GM19467 (cell line): ENCODE results near the gene PTPRN2.
"Not testable (repeated sequence)": the region's sequence is repeated elsewhere in the genome, so short reads cannot be mapped to it uniquely, and the experiment has no call there.

Source experiments
- ATAC-seq: cut with Tn5 transposase; IDR thresholded peaks from one replicate; pipeline ENCODE4 v1.9.1; 2021; ENCODE audit warnings: mild to moderate bottlenecking, moderate library complexity; ENCODE audit not compliant: unreplicated experiment

The PTPRN2 gene

DNA sequence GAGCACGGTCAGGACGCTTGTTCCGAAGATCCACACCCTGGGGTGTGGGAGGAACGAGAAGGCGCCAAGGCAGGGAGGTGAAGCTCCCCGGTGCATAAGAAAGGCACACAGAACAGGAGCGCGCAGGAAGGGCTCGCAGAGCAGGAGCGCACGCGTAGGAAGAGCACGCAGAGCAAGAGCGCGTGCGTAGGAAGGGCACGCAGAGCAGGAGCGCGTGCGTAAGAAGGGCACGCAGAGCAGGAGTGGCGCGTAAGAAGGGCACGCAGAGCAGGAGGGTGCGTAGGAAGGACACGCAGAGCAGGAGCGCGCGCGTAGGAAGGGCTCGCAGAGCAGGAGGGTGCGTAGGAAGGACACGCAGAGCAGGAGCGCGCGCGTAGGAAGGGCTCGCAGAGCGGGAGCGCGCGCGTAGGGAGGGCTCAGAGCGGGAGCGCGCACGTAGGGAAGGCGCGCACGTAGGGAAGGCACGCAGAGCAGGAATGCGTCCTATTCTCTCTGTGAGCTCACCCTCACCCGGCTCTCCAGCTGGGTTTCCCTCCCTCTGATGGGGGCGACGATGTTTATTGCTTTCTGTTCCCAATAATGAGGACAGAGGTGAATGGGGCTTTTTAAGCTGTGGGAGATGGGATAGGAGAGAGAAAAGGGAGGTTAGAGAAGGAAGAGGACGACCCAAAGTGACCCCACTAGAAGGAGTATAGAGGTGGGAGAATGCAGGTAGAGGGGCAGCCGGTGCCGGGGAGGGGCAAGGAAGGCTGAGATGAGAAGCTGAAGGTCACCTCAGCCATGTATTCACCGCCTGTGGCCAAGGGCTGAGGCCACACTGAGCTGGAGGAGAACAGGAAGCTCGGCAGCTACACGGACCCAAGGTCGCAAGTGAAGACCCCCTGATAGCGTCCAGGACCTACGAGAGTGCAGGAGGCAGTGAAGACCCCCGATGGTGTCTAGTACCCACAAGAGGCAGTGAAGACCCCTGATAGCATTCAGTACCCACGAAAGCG is 423.2 kb downstream of the PTPRN2 start:
- no peak for ATAC-seq

DNA sequence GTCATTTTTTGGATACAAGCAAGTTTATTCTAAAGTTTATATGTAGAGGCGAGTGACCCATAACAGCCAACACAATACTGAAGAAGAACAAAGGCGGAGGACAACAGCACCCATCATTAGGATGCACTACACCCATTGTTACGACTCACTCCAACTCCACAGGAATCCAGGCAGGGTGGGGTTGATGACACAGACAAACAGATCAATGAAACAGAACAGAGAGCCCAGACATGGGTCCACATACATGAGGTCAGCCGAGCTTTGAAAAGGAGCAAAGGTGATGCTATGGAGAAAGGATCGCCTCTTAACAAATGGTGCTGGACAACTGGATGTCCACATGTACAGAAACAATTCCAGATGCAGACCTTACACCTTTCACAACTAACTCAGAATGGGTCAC is 426.4 kb downstream of the PTPRN2 start:
- ATAC-seq: no peak

DNA sequence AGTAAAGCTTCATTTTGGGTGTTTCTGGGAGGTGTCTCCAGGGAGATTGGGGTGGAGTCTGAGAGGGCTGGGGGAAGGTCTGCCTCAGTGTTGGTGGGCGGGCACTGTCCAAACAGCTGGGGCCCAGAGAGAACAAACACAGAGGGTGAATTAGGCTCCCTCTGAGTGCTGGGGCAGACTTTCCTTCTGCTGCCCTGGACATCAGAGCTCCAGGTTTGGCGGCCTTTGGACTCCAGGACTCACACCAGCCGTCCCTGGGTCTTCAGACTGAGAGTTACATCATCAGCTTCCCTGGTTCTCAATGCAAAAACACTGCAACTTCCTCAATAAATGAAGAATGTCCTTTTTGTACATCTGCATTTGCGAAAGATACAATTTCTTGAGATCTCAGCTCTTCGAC is 427.4 kb downstream of the PTPRN2 start:
- no peak for ATAC-seq

DNA sequence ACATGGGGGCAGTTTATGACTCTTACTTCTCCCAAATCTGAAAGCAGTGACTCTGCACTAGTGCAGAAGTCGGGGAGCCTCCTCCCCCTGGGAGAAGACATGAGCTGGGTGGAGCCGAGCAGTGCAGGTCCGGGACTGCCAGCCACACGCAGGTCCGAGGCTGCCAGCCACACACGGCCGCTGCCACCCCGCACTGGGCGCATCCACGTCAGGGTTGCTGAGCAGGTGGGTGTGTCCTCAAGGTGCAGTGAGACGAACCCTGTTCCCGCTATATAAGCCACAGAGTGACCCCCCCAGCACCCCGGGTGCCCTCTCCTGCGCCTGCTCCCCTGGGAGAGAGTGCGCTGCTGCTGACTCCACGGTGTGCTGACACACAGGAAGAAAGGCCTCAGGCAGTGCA is 430.2 kb downstream of the PTPRN2 start:
- no peak for ATAC-seq

DNA sequence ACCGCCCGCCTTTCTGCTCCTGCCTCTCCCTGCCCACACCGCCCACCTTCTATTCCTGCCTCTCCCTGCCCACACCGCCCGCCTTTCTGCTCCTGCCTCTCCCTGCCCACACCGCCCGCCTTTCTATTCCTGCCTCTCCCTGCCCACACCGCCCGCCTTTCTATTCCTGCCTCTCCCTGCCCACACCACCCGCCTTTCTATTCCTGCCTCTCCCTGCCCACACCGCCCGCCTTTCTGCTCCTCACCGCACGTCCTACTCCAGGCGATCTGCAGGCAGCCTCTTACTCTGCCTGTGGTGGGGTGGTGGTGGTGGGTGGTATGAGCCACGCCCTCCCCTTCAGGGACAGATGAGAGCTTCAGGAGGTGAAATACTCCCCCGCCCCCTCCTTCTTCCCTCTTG is 436.4 kb downstream of the PTPRN2 start:
- ATAC-seq: not testable (repeated sequence)

DNA sequence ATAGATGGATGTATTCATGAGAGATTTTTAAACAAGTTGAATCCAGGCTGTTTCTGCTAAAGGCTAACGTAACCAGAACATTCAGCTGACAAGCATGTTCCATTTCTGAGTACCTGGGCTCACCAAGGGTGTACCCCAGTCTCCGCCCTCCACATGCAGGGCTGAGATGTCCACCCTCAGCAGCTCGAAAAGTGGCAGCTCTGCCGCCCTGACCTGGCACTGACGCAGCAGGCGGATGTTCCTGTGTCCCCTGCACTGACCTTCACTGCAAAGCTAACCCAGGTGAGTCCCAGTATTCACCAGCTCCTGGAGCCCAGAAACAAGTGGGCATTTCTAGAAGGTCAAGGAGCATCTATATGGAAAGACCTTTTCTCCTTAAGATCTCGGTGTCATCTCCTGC is 437.4 kb downstream of the PTPRN2 start:
- no peak for ATAC-seq

DNA sequence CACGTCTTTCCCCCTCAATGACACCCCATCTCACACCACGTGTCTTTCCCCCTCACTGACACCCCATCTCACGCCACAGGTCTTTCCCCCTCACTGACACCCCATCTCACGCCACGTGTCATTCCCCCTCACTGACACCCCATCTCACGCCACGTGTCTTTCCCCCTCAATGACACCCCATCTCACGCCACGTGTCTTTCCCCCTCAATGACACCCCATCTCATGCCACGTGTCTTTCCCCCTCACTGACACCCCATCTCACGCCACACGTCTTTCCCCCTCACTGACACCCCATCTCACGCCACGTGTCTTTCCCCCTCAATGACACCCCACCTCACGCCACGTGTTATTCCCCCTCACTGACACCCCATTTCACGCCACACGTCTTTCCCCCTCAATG is 440.2 kb downstream of the PTPRN2 start:
- not testable (repeated sequence) for ATAC-seq

DNA sequence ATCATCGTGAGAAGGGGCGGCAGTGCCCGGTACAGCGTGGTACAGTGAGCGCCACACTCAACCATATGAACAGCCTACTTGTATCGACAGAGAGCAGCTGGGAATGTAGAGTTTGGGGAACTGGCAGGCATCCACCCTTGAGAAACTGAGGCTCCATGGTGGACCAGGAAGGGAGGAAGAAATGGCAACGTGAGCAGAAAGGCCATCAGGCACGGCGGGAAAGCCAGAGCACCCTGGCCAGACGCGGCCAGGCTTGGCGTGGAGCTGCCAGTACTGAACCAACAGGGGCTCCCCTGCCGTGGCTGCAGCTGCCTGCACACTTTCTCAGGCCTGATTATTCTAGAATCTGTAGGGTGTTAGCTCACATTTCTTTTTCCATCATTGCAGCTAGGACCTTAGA is 442.3 kb downstream of the PTPRN2 start:
- no peak for ATAC-seq

DNA sequence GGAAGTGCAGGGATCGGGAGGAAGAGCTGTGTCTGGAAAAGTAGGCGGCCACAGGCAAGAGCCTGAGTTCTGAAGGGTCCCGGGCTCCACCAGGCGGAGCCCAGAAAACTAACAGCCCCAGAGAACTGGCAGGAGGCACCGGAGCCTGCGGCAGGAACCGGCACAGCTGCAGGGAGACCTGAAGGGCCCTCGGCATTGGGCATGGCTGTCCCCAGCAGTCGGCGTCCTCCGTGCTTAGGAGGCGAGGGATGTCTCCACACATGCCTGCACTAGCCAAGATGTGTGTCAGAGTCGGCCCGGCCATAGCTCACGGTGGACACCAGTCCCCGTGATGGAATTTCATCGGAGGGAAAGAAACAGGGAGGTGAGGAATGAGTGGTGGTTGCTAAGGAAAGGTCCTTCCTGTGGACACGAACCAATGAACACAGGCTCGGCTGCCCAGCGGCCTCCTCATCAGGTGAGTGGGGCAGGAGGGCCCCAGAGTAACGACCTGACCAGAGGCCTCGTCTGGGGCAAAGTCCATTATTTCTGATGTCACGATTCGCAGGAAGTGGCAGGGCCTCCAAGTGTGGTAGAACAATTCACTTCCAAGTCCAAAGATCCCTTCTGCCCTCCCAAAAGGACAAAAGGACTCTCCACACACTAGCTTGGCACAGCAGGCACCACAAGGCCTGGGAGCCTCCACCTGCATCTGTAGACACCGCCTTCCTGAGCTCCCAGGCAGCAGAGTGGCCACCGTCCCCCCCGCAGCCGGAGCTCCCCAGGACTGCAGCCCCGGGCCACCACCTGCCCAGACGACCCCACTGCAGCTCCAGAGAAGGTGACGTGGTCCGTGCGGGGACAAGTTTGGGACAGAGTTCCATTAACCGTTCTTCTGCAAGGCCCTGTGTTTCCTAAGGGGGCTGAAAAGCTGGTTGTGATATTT is 444.2 kb downstream of the PTPRN2 start:
- no peak for ATAC-seq

DNA sequence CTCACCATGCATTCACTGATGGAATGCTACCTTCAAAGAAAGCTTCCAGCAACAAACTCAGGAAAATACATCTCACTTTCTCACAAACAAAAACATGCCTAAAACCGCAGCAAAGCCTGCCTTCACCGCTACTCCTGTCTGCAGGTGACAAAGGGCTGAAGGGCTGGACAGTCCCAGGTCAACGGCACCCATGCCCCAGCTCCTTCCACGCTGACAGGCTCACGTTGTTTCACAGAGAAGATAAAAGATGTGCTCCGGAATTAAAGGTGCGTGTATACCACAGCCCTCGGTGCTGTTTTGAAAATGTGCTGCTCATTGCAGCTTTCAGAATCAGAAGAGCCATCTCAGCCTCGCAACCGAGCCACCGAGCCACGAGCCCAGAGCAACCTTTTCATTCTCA is 445.0 kb downstream of the PTPRN2 start:
- ATAC-seq: no peak

DNA sequence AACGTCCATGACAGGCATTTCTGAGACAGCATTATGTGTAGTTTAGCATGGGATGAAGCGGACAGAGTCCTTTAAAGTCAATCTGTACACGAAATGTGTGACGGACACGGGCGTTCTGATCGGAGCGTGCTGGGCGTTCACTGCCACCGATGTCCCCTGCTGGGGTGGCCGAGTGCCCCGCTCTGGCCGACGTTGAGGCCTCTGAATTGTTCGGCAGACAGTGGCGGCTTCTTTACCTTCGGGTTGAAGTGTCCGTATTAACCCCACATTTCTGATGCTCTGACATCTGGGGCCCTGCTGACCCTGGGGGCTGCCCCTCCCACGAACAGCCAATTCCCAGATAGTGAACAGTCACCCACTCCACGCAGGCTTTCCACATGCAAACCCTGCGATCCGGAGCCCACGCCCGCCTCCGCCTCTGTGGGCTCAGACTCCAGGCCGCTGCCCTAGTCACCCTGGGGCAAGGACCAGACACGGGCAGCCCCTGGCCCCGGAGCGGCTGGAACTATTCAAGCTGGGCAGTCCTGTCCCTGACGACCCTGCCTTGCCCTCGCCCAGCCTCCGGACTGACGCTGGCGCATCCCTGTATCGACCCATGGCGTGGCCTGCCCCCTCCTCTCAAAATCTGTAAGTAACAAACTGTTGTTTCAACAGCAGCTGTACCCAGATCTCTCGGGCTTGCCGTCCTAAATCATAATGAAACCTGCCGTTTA is 445.7 kb downstream of the PTPRN2 start:
- ATAC-seq: no peak

DNA sequence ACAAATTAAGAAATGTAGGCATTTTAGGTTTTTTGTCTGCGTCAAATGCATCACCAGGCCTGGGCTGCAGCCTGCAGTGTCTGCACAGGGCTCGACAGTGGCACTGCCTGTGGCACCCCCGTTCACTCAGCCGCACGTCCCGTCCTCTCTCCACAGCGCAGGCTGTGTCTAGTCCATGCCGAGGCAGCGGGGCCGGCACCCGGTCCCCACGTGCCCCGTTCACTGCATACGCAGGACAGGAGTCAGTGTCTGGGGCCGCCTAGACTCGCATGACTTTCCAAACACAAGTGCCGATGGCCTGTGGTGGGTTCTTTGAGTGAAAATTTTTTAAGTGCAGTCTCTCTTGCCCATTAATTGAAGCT is 446.4 kb downstream of the PTPRN2 start:
- no peak for ATAC-seq

DNA sequence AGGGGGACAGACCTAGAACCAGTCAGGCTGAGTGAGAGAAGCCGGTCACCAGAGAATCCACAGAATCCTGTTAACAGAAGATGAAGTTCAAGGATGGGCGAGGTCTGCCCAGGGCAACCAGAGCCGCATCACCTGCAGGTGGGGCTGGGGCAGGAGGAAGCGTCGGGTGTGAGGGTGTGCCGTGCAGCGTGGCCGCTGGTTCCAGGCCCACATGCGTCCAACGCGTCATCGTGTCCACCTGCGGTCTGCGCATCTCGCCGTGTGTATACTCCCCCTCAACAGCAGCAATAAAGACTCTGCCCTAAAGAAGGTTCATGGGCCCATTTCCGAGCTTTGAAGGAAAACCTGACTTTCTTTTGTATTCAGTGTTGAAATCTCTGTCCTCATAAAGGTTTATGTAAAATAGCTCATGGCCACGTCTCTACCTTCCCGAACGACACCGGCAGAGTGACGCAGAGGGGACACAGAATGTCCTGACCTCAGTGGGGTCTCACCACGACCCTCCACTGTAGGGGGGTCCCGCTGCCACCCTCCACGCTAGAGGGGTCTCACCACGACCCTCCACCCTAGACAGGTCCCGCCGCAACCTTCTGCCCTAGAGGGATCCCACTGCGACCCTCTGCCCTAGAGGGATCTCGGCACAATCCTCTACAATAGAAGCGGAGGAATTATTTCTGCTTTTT is 446.9 kb downstream of the PTPRN2 start:
- no peak for ATAC-seq

DNA sequence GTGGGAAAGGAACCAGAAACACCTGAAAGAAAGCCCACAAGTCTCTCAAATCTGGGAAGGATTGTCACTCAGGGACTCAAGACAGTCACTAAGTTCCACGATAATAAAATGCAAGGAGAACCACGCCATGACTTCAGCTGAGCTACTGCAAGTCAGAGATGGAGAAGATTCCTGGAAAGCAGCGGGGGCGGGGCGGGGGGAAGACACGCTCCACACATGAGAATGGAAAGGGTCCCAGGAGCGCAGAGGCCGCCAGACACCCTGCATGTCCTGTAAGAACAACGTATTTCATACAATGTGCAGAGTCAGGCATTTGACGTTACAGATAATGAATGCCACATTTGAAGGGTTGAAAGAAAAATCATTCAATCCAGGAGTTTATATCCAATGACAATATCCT is 448.1 kb downstream of the PTPRN2 start:
- ATAC-seq: no peak

DNA sequence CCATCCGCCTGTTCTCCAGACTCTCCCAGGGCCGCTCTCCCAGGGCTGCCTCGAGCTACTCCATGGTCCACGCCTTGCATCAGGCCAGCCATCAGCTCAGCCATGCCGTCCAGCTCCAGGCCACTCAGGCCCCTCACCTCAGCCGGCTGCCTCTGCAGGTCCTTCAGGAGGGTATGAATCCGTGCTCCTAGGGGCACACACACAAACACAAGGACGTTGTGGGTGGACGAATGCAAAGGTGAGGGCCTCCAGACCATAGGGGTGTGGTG is 449.4 kb downstream of the PTPRN2 start:
- no peak for ATAC-seq

DNA sequence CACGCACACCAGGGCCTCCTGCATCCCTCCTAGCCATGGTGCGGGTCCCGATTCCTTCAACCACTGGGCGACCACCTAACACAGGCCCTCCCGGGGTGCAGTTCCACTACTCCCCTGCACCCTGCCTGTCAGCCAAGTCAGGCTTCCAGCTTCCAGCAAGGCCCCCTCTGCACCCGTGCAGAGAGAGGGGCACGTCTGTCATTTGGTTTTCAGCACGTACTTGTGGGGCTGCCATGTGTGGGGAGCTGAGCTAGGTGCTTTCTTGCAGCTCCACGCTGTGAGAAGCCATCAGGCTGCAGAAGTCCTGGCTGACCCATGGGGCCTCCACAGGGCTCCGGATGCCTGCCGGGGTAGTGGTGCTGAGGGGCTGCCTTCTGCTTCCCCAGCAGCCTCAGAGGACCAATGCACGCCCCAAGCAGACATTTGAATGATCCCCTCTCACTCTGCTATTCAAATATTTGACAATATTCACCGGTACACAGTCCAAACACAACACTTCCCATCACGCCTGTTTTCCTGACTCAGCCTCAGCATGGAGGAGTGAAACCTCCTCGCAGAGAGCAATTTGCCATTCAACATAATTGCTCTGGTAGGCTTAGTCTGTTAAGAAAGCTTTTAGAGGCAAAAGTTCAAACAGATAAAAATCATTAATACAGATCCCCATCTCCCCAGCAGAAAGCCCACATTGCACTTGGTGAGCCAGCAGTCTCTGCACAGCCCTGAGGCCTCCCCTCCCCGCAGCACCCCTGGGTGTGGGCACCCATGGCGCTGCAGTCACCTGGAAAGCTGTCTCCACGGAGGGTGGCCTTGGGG is 449.9 kb downstream of the PTPRN2 start:
- no peak for ATAC-seq

DNA sequence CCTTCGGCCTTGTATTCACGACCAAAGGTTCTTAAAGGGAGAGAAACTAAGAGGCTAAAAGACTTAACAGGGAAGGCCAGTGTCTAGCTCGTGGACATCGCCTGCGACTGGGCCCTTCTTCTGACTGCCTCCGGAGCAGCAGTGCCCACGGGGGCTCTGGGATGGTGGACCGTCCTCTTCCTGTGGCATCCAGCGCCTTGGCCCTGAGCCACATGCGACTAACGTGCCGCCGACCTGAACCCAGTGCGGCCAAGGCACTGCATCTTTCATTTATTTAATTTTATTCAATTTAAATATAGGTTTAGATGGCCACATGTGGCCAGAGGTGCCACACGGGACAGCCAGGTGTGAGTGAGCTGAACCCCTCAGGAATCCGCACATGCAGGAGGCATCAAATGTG is 451.7 kb downstream of the PTPRN2 start:
- ATAC-seq: no peak

DNA sequence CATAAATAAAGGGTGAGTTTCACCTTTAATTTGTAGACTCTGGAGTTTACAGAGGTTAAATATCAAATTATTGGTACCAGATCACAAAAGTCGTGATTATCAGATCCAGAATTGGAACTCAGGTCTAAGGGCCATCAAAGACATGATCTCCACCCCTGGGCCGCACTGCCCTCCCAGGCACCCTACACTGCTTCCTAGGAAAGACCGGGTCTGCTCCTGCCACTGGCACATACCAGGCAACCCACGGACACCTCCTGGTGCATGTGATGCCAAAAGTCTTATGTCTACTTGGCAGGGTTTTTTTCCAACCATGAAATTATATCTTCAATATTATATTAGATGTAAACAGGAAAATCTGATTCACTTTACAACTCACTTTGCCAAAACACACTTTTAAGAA is 452.8 kb downstream of the PTPRN2 start:
- ATAC-seq: no peak

DNA sequence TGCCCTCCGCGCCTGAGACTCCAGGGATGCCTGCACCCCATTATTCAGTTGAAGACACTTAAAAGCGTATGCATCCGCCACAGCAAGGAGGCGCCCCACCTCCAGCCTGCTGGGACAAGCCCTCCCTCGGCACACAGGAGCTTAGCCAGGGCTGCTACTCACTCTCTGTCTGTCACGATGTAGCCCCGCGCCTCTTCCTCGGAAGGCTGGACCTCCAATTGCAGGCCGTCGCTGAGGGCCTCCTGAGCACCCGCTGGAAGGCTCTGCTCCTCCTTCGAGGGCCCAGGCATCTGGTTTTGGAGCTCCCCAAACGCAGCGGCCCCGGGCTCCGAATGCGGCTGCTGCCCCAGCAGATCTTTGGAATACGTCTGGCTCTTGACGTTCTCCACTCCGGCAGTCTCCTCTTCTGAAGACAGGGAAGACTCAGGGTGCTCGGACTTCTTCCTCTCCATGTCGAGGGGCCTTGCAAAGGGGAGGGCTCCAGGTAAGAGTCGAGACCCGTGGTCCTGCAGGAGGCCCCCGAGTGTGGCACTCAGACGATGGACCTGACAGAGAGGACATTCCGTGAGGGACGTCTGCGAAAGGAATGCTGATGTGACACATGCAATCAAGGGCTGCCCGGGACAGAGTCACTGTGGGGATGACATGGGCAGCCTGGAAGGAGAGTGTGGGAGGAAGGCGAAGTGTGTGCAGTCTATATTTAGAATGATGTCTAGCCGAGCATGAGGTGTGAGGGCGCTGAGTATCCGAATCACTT is 453.9 kb downstream of the PTPRN2 start:
- no peak for ATAC-seq
